Astrocyte of the hippocampus (primary cell): ENCODE data around the gene YPEL1.
"Not testable (repeated sequence)": the region's sequence is repeated elsewhere in the genome, so short reads cannot be mapped to it uniquely, and the experiment has no call there.

Source experiments
- DNase-seq: peaks from one replicate; pipeline ENCODE4 v3.0.0; 2011; ENCODE audit warnings: low read depth, low spot score

YPEL1 gene

GRCh38 chr22:21699643-21700042, 36.0 kb downstream of the YPEL1 start:
- DNase-seq: no peak

- no peak for DNase-seq
Measured at GRCh38 chr22:21698430-21699329, 36.9 kb downstream of the YPEL1 start.

GRCh38 chr22:21697880-21698279, 37.7 kb downstream of the YPEL1 start:
- peak; percentile 49 for DNase-seq

GRCh38 chr22:21697021-21697771, 38.4 kb downstream of the YPEL1 start:
- no peak for DNase-seq

- no peak for DNase-seq
Measured at GRCh38 chr22:21696115-21696514, 39.5 kb downstream of the YPEL1 start.

- no peak for DNase-seq
Measured at GRCh38 chr22:21695430-21696085, 40.0 kb downstream of the YPEL1 start.

- no peak for DNase-seq
Measured at GRCh38 chr22:21694795-21695429, 40.7 kb downstream of the YPEL1 start.

- DNase-seq: no peak
Measured at GRCh38 chr22:21694394-21694793, 41.2 kb downstream of the YPEL1 start.

GRCh38 chr22:21693999-21694341, 41.6 kb downstream of the YPEL1 start:
- DNase-seq: no peak

GRCh38 chr22:21693333-21693998, 42.1 kb downstream of the YPEL1 start:
- DNase-seq: no peak

GRCh38 chr22:21692856-21693255, 42.7 kb downstream of the YPEL1 start:
- not testable (repeated sequence) for DNase-seq

GRCh38 chr22:21691816-21692215, 43.8 kb downstream of the YPEL1 start:
- DNase-seq: no peak

- no peak for DNase-seq
Measured at GRCh38 chr22:21690401-21690801, 45.2 kb downstream of the YPEL1 start.

- no peak for DNase-seq
Measured at GRCh38 chr22:21688706-21689381, 46.8 kb downstream of the YPEL1 start.

GRCh38 chr22:21688341-21688705, 47.3 kb downstream of the YPEL1 start:
- DNase-seq: no peak

GRCh38 chr22:21687685-21688259, 47.8 kb downstream of the YPEL1 start:
- no peak for DNase-seq

GRCh38 chr22:21686634-21687393, 48.8 kb downstream of the YPEL1 start:
- DNase-seq: no peak

- DNase-seq: no peak
Measured at GRCh38 chr22:21686193-21686608, 49.4 kb downstream of the YPEL1 start.

- DNase-seq: no peak
Measured at GRCh38 chr22:21685164-21685513, 50.5 kb downstream of the YPEL1 start.
